ENCODE measurements around the gene INSR. TPM values are rescaled to one million over a fixed set of nuclear protein-coding genes. Genes with fewer than 3 reads are reported as not detected.

INSR gene
- total RNA-seq, 1 donor from 2014 or later: 32.5 TPM

DNA sequence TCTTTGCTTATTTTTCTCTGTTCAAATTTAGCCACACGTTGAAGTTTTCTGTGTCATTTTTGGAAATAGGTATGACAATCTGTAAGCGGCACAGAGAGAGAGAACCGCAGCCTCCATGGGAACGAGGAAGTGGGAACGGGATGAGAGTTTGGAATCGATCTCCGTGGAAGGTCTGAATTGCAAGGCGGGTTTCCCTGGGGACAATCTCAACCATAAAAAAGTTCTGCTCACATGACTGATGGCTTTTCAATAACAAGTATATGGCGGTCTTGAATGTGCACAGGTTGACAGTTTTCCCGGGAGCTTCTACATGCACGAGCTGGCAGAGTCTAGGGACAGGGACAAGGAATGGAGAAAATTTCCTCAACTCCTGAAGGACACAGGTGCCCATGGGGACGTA, 90.9 kb downstream of the INSR start:
- Mint-ChIP-seq H3K27ac (ENCODE audit: unreplicated experiment) (no peak overlapping the region), H3K36me3 (ENCODE audit: low read depth) (peaks cover 2% of the 10 kb centered on the region), H3K4me1 (ENCODE audit: low read depth) (peaks cover 13% of the 10 kb centered on the region), H3K4me3 (ENCODE audit: unreplicated experiment) (no peak overlapping the region), H3K9me3 (ENCODE audit: low read depth) (no peaks in the 10 kb centered on the region), H3K27me3 (ENCODE audit: low read depth) (no peaks in the 10 kb centered on the region)
- DNase-seq (ENCODE audit: low spot score): no peak
- no peak for TF ChIP-seq CTCF (IDR thresholded peaks at IDR 0.05)

- no peak for TF ChIP-seq CTCF (IDR thresholded peaks at IDR 0.05)
- H3K27ac Mint-ChIP-seq (ENCODE audit: unreplicated experiment): no peak overlapping the region
- H3K27me3 Mint-ChIP-seq (ENCODE audit: low read depth): no peaks in the 10 kb centered on the region
- H3K4me3 Mint-ChIP-seq (ENCODE audit: unreplicated experiment): no peak overlapping the region
- H3K36me3 Mint-ChIP-seq (ENCODE audit: low read depth): peaks cover 2% of the 10 kb centered on the region
- DNase-seq (ENCODE audit: low spot score): no peak
- peaks cover 13% of the 10 kb centered on the region for H3K4me1 Mint-ChIP-seq (ENCODE audit: low read depth)
- no peaks in the 10 kb centered on the region for H3K9me3 Mint-ChIP-seq (ENCODE audit: low read depth)
Measured at GRCh38 chr19:7202888-7203287, 91.3 kb downstream of the INSR start.

- H3K27me3 Mint-ChIP-seq (ENCODE audit: low read depth): no peaks in the 10 kb centered on the region
- no peaks in the 10 kb centered on the region for H3K9me3 Mint-ChIP-seq (ENCODE audit: low read depth)
Measured at GRCh38 chr19:7200736-7201135, 93.5 kb downstream of the INSR start.

DNA sequence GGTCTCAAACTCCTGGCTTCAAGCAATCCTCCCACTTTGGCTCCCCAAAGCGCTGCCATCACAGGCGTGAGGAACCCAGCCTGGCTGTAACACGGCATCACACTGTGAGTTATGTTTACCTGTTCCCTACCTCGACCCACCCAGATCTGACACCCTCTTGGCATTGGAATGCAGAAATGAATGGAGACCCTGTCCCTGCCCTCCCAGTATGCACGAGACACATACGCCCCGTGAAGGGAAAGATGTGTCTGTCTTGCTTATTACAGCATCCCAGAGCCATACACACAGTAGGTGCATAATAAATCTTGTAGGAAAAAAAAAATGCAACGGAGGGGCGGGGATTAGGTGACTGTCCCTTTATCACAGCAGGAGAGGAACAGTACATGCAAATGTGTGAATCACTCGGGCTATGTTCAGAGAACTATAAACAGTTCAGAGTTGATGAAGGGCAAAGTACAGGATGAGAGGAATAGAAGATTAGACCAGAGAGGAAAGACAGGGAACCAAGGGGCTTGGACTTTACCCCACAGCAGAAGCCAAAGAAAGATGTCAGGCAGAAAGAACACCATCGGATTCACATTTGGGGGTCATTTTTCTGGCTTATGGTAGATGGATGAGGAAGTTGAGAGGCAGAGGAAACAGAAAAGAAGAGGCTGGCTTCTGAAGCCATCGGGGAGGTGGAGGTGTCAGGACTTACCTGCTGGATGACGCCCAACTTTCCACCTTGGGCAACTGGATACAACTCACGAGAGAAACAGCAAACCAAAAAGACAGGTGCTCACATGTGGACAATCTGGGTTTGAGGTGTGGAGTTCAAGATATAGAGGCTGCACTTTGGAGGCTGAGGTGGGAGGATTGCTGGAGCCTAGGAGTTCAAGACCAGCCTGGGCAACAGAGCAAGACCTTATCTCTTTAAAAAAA, 94.3 kb downstream of the INSR start:
- H3K4me3 Mint-ChIP-seq (ENCODE audit: unreplicated experiment): no peak overlapping the region
- no peaks in the 10 kb centered on the region for H3K9me3 Mint-ChIP-seq (ENCODE audit: low read depth)
- TF ChIP-seq CTCF (IDR thresholded peaks at IDR 0.05): no peak
- H3K27me3 Mint-ChIP-seq (ENCODE audit: low read depth): no peaks in the 10 kb centered on the region
- no peak for DNase-seq (ENCODE audit: low spot score)
- H3K4me1 Mint-ChIP-seq (ENCODE audit: low read depth): peaks cover 24% of the 10 kb centered on the region
- H3K36me3 Mint-ChIP-seq (ENCODE audit: low read depth): peaks cover 2% of the 10 kb centered on the region
- H3K27ac Mint-ChIP-seq (ENCODE audit: unreplicated experiment): no peak overlapping the region

More at GRCh38 chr19:7200736-7201135, 93.5 kb downstream of the INSR start:
- Mint-ChIP-seq H3K4me1 (ENCODE audit: low read depth) (peaks cover 24% of the 10 kb centered on the region), H3K36me3 (ENCODE audit: low read depth) (peaks cover 2% of the 10 kb centered on the region), H3K27ac (ENCODE audit: unreplicated experiment) (no peak overlapping the region), H3K4me3 (ENCODE audit: unreplicated experiment) (no peak overlapping the region)
- DNase-seq (ENCODE audit: low spot score): no peak
- TF ChIP-seq CTCF (IDR thresholded peaks at IDR 0.05): no peak

- Mint-ChIP-seq H3K4me1 (ENCODE audit: low read depth) (peaks cover 24% of the 10 kb centered on the region), H3K36me3 (ENCODE audit: low read depth) (peaks cover under 1% of the 10 kb centered on the region), H3K27ac (ENCODE audit: unreplicated experiment) (peak overlapping the region; percentile 98), H3K9me3 (ENCODE audit: low read depth) (no peaks in the 10 kb centered on the region), H3K4me3 (ENCODE audit: unreplicated experiment) (peak overlapping the region; percentile 80), H3K27me3 (ENCODE audit: low read depth) (no peaks in the 10 kb centered on the region)
- peak; percentile 95 for DNase-seq (ENCODE audit: low spot score)
- TF ChIP-seq CTCF (IDR thresholded peaks at IDR 0.05): peak; percentile 37
Measured at GRCh38 chr19:7197760-7198696, 96.2 kb downstream of the INSR start.
